ENCODE data around the gene LRRC71. TPM values are rescaled to one million over a fixed set of nuclear protein-coding genes. Genes with fewer than 3 reads are reported as not detected.

Gene LRRC71
- total and polyA plus RNA-seq, 2 of the 13 experiments (the other 11 are each of a cell fraction or from before 2014, with no cell fraction given) = not detected

GRCh38 chr1:156898161-156898566 is 22.3 kb upstream of the LRRC71 start:
- Histone ChIP-seq H3K9ac (ENCODE audit: insufficient read depth, low read depth, low read length) (no peak overlapping the region), H3K9me3 (ENCODE audit: low read length) (no peaks in the 10 kb centered on the region), H3K27me3 (ENCODE audit: control insufficient read depth in 1 of 2, insufficient read depth in 2 of 2, low read length in 2 of 2) (peaks cover 6 to 88% of the 10 kb centered on the region in 2 experiments), H3K4me2 (ENCODE audit: low read depth, low read length) (peak overlapping the region; percentile 58), H3K79me2 (ENCODE audit: insufficient read depth, low read length) (no peaks in the 10 kb centered on the region), H3K4me3 (replicated peaks in 1 of 3; ENCODE audit: insufficient read depth in 1 of 3, low read depth in 2 of 3, low read length in 3 of 3) (0 out of 6 replicates have a peak overlapping the region, but pooled peaks of 1 of the 3 experiments have one; percentile 3), H2AFZ (ENCODE audit: low read length) (no peak overlapping the region), H3K27ac (ENCODE audit: extremely low read length, insufficient read depth, low read length) (no peak overlapping the region), H3K4me1 (ENCODE audit: insufficient read depth, low read length) (peaks cover 28% of the 10 kb centered on the region), H3K36me3 (replicated peaks in 1 of 2; ENCODE audit: control insufficient read depth in 1 of 2, insufficient read depth in 2 of 2, low read length in 2 of 2) (no peaks in the 10 kb centered on the region), H4K20me1 (ENCODE audit: insufficient read depth, low read length) (no peaks in the 10 kb centered on the region)
- ChIA-PET CTCF (ENCODE audit: low intra/inter-chr PET ratio, low total read pairs) (no interaction called here), POLR2A (no interaction called here)
- DNase-seq (ENCODE audit: low spot score) = peak; percentile 29
- in situ Hi-C loops (cut with HindIII; ENCODE audit: extremely low pct_ligation_motif_present, low pct_unique_long_range_greater_than_20kb) (no loop called here), intact Hi-C loops (cut with micrococcal nuclease; ENCODE audit: unreplicated experiment) (no loop called here)
- no peak for FAIRE-seq
- ATAC-seq = peak; percentile 66
- no TSS peak for BruUV-seq (replicated peaks)
- TF ChIP-seq MTA1 (CRISPR knock-in tag; IDR thresholded peaks at IDR 0.05; ENCODE audit: borderline replicate concordance) (no peak), NR0B2 (CRISPR knock-in tag; IDR thresholded peaks at IDR 0.05) (no peak), DR1 (CRISPR knock-in tag; IDR thresholded peaks at IDR 0.05) (no peak), ZNF550 (CRISPR knock-in tag; IDR thresholded peaks at IDR 0.05; ENCODE audit: borderline replicate concordance) (no peak), TEAD3 (CRISPR knock-in tag; optimal IDR thresholded peaks at IDR 0.05; ENCODE audit: borderline replicate concordance) (peak; percentile 60), U2AF1 (optimal IDR thresholded peaks at IDR 0.05; ENCODE audit: low read depth, low read length) (no peak), ZZZ3 (CRISPR knock-in tag; IDR thresholded peaks at IDR 0.05; ENCODE audit: borderline replicate concordance) (no peak), SAP130 (CRISPR knock-in tag; IDR thresholded peaks at IDR 0.05; ENCODE audit: low read depth) (0 out of 2 replicates have a peak, but pooled peaks have one; percentile 28)
- TF ChIP-seq, protein P1, sequence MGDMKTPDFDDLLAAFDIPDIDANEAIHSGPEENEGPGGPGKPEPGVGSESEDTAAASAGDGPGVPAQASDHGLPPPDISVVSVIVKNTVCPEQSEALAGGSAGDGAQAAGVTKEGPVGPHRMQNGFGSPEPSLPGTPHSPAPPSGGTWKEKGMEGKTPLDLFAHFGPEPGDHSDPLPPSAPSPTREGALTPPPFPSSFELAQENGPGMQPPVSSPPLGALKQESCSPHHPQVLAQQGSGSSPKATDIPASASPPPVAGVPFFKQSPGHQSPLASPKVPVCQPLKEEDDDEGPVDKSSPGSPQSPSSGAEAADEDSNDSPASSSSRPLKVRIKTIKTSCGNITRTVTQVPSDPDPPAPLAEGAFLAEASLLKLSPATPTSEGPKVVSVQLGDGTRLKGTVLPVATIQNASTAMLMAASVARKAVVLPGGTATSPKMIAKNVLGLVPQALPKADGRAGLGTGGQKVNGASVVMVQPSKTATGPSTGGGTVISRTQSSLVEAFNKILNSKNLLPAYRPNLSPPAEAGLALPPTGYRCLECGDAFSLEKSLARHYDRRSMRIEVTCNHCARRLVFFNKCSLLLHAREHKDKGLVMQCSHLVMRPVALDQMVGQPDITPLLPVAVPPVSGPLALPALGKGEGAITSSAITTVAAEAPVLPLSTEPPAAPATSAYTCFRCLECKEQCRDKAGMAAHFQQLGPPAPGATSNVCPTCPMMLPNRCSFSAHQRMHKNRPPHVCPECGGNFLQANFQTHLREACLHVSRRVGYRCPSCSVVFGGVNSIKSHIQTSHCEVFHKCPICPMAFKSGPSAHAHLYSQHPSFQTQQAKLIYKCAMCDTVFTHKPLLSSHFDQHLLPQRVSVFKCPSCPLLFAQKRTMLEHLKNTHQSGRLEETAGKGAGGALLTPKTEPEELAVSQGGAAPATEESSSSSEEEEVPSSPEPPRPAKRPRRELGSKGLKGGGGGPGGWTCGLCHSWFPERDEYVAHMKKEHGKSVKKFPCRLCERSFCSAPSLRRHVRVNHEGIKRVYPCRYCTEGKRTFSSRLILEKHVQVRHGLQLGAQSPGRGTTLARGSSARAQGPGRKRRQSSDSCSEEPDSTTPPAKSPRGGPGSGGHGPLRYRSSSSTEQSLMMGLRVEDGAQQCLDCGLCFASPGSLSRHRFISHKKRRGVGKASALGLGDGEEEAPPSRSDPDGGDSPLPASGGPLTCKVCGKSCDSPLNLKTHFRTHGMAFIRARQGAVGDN (CRISPR knock-in tag; IDR thresholded peaks at IDR 0.05) = peak; percentile 57
- TF ChIP-seq, protein P2, sequence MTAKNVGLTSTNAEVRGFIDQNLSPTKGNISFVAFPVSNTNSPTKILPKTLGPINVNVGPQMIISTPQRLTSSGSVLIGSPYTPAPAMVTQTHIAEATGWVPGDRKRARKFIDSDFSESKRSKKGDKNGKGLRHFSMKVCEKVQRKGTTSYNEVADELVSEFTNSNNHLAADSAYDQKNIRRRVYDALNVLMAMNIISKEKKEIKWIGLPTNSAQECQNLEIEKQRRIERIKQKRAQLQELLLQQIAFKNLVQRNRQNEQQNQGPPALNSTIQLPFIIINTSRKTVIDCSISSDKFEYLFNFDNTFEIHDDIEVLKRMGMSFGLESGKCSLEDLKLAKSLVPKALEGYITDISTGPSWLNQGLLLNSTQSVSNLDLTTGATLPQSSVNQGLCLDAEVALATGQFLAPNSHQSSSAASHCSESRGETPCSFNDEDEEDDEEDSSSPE (CRISPR knock-in tag; IDR thresholded peaks at IDR 0.05) = peak; percentile 38; the same call in 1 of the 2 replicates
- TF ChIP-seq, protein P3, sequence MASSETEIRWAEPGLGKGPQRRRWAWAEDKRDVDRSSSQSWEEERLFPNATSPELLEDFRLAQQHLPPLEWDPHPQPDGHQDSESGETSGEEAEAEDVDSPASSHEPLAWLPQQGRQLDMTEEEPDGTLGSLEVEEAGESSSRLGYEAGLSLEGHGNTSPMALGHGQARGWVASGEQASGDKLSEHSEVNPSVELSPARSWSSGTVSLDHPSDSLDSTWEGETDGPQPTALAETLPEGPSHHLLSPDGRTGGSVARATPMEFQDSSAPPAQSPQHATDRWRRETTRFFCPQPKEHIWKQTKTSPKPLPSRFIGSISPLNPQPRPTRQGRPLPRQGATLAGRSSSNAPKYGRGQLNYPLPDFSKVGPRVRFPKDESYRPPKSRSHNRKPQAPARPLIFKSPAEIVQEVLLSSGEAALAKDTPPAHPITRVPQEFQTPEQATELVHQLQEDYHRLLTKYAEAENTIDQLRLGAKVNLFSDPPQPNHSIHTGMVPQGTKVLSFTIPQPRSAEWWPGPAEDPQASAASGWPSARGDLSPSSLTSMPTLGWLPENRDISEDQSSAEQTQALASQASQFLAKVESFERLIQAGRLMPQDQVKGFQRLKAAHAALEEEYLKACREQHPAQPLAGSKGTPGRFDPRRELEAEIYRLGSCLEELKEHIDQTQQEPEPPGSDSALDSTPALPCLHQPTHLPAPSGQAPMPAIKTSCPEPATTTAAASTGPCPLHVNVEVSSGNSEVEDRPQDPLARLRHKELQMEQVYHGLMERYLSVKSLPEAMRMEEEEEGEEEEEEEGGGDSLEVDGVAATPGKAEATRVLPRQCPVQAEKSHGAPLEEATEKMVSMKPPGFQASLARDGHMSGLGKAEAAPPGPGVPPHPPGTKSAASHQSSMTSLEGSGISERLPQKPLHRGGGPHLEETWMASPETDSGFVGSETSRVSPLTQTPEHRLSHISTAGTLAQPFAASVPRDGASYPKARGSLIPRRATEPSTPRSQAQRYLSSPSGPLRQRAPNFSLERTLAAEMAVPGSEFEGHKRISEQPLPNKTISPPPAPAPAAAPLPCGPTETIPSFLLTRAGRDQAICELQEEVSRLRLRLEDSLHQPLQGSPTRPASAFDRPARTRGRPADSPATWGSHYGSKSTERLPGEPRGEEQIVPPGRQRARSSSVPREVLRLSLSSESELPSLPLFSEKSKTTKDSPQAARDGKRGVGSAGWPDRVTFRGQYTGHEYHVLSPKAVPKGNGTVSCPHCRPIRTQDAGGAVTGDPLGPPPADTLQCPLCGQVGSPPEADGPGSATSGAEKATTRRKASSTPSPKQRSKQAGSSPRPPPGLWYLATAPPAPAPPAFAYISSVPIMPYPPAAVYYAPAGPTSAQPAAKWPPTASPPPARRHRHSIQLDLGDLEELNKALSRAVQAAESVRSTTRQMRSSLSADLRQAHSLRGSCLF (CRISPR knock-in tag; IDR thresholded peaks at IDR 0.05; ENCODE audit: borderline replicate concordance) = no peak
- 67% methylated on average over 3 of the region's 13 CpGs for WGBS (ENCODE audit: low lambda C conversion rate)

Measured in HepG2 (cell line).